H1 (cell line): ENCODE results near the gene DCAF16. TPM values are rescaled to one million over a fixed set of nuclear protein-coding genes. Genes with fewer than 3 reads are reported as not detected.

ENCODE experiments used
- CHD7 ChIP-seq: fragments of 300-600 bp; sonication (generic); IDR thresholded peaks from 2 replicates; pipeline ENCODE4 v1.7.1; 2012; ENCODE audit warnings: low read length, moderate library complexity, mild to moderate bottlenecking, inconsistent platforms; ENCODE audit not compliant: insufficient replicate concordance
- polyA plus RNA-seq, 7 experiments: library from polyadenylated mRNA; depleted of rRNA in 3 of 7; stranded (reverse) in 5 of 7; unstranded in 2 of 7; fragments of >200 nt in 5 of 7; fragments of 200-250 nt in 2 of 7; gene quantifications; 1 replicate in 5 of 7; 2 replicates in 1 of 7; 4 replicates in 1 of 7; pipeline versions ENCODE4 v1.2.1 to v1.2.3, GENCODE V29; 2011 to 2013; ENCODE audit warnings: missing spikeins in 2 of 7, mixed read lengths in 2 of 7
- total RNA-seq: library from RNA; stranded (reverse); fragmentation: NEBNext Ultra II Directional; extraction: Animal tissue kit (Norgen Biotek cat#: 25700); gene quantifications from 2 replicates; pipeline ENCODE4 v1.2.1, GENCODE V29; 2021

The DCAF16 gene
- total and polyA plus RNA-seq, 2 of the 8 experiments (the other 6 are each of a cell fraction or from before 2014, with no cell fraction given), result 26.5 to 55.7 TPM

- no peak for TF ChIP-seq CHD7
Measured at GRCh38 chr4:17812801-17813200, 2.2 kb upstream of the DCAF16 start (continued).
